Erythroblast (primary cell): Measurements from ENCODE around the gene C2CD4C.

ENCODE experiments used
- GATA1 ChIP-seq: IDR thresholded peaks from 2 replicates; pipeline ENCODE4 v1.6.1; 2011; ENCODE audit warnings: low read depth, mild to moderate bottlenecking, control low read depth, low read length, moderate library complexity
- POLR2A ChIP-seq: IDR thresholded peaks from 2 replicates; pipeline ENCODE4 v1.6.1; 2011; ENCODE audit warnings: mild to moderate bottlenecking, low read length

GRCh38 chr19:379796-380195 lies 29.2 kb downstream of the C2CD4C start:
- no peak for TF ChIP-seq POLR2A
- no peak for TF ChIP-seq GATA1
